D721Med (cell line): ENCODE measurements around the gene ETFDH.
"Not testable (repeated sequence)": the region's sequence is repeated elsewhere in the genome, so short reads cannot be mapped to it uniquely, and the experiment has no call there.

Source experiments
- DNase-seq: peaks from one replicate; pipeline ENCODE4 v3.0.0; 2011; ENCODE audit warnings: low spot score; ENCODE audit not compliant: insufficient read length
- FAIRE-seq: peaks from 2 replicates; lab custom pipeline; 2011; peaks lifted over from hg19 to GRCh38; lab: Jason Lieb, UNC
- TF ChIP-seq, protein P1 (sequence below): IDR thresholded peaks from 2 replicates; pipeline ENCODE4 v1.5.1; 2012; ENCODE audit warnings: mild to moderate bottlenecking, control low read depth; ENCODE audit not compliant: insufficient read depth; ENCODE audit errors: missing control alignments

Gene ETFDH

DNA sequence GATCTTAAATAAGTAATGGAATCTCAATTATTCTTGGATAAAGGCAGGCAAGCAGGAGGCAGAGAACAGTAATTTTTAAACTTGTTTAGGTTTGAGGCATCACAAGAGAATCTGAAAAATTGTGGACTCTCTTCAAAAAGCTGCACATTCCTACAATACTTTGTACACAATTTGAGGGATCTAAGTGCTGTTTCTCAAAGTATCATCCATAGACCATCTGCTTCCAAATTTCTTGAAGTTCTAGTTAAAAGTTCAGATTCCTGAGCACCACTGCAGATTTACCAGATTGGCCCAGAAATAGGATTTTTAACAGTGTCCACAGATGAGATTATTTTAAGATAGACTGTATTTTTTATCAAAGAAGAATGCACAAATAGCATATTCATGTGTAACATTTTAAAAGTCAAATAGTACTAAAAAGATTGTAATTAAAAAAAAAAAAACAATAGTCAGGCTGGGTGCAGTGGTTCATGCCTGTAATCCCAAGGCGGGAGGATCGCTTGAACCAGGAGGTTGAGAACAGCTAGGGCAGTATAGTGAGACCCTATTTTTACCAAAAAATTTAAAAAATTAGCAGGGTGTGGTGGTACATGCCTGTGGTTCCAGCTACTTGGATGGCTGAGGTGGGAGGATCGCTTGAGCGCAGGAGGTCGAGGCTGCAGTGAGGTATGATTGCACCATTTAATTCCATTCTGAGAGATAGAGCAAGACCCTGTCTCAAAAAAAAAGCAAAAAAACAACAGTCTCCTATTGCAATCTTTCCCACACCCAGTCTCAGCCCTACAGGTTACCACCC is 82.5 kb downstream of the ETFDH start:
- TF ChIP-seq, protein P1, sequence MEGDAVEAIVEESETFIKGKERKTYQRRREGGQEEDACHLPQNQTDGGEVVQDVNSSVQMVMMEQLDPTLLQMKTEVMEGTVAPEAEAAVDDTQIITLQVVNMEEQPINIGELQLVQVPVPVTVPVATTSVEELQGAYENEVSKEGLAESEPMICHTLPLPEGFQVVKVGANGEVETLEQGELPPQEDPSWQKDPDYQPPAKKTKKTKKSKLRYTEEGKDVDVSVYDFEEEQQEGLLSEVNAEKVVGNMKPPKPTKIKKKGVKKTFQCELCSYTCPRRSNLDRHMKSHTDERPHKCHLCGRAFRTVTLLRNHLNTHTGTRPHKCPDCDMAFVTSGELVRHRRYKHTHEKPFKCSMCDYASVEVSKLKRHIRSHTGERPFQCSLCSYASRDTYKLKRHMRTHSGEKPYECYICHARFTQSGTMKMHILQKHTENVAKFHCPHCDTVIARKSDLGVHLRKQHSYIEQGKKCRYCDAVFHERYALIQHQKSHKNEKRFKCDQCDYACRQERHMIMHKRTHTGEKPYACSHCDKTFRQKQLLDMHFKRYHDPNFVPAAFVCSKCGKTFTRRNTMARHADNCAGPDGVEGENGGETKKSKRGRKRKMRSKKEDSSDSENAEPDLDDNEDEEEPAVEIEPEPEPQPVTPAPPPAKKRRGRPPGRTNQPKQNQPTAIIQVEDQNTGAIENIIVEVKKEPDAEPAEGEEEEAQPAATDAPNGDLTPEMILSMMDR, result no peak
- no peak for FAIRE-seq
- DNase-seq, result no peak

DNA sequence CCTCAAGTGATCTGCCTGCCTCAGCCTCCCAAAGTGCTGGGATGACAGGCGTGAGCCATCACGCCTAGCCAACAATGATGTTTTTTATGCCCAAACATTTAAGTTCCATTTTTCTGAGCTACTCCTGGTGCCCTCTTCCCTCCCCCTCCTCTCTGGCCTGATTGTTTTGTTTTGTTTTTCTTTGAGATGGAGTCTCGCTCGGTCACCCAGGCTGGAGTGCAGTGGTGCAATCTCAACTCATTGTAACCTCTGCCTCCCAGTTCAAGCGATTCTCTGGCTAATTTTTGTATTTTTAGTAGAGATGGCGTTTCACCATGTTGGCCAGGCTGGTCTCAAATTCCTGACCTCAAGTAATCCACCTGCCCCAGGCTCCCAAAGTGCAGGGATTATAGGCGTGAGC is 83.7 kb downstream of the ETFDH start:
- not testable (repeated sequence) for DNase-seq, FAIRE-seq

DNA sequence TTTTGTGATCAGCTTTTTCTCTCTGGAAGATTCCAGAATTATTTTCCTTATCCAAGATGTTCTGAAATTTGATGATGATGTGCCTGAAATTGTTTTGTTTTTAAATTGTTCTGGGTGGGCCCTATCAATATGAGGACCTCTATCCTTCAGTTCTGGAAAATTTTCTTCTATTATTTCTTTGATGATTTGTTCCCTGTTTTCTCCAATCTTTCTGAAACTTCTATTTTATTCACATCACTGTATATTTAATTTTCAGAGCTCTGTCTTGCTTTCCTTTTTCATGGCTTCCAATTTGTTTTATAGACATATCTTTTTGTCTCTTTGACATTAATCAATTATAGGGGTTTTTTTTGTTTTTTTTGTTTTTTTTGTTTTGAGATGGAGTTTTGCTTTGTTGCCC is 84.5 kb downstream of the ETFDH start:
- no peak for DNase-seq

DNA sequence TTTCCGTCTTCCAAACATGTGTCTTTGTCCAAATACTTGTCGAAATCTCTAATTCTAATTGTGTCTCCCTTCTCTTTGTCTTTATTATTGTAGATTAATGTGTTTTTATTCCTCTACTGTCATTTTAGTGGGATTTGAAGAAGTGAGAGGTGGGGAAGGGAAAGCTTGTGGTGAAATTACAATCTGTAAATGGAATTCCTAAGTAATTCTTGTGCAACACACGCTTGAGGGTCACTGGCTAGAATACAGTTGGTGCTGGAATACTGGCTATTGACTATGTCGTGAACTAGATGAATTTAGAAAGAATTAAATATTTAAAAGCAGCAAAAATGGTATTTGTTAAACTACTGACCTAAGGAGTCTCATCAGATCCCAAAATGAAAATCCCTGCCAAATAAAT is 86.0 kb downstream of the ETFDH start:
- TF ChIP-seq, protein P1, result no peak
- no peak for DNase-seq
- no peak for FAIRE-seq

More for the DNA sequence above, 84.5 kb downstream of the ETFDH start:
- TF ChIP-seq, protein P1, result no peak
- FAIRE-seq, result no peak

DNA sequence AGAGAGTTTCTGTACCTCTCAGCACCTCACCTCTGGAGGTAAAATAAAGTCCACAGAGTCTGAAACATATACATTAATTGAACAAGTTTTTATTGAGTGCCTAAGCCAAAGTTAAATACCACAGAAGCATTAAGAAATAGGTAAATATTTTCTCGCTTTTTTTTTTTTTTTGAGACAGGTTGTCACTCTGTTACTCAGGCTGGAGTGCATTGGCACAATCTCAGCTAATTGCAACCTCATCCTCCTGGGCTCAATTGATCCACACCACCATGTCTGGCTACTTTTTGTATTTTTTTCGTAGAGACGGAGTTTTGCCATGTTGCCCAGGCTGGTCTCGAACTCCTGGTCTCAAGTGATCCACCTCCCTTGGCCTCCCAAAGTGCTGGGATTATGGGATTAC is 86.6 kb downstream of the ETFDH start:
- DNase-seq (no peak), FAIRE-seq (no peak)
- TF ChIP-seq, protein P1, result no peak
